ENCODE data around the gene ATP6V0E1.

DNA sequence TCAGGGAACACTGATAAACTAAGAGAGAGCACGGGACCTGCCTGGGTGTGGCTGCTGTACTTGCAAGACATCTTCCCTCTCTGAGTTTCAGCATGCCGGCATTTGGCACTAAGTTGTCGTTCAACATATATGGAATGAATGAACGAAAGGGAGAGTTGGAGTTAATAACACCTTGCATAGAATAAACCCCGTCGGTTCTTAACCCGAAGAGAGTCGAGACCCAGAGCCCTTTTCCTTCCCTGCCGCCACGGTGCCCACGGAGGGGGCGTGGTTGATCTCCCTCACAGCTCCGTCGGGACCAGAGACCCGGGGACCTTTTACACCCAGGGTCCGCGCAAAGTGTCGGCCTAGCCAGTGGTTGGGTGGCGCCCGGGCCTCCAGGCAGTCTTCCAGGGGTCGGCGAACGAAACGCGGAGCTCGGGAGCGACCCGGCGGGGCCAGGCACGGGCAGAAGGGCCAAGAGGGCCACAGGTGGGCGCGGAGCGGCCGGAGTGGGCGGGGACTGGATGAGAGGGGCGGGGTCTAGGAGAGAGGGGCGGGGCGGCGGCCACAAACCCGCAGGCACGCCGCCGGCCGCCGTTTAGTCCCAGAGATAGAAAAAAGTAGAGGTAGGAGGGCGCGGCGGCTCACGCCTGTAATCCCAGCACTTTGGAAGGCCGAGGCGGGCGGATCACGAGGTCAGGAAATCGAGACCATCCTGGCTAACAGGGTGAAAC lies 25.1 kb upstream of the ATP6V0E1 start:
- TF ChIP-seq, protein P1, sequence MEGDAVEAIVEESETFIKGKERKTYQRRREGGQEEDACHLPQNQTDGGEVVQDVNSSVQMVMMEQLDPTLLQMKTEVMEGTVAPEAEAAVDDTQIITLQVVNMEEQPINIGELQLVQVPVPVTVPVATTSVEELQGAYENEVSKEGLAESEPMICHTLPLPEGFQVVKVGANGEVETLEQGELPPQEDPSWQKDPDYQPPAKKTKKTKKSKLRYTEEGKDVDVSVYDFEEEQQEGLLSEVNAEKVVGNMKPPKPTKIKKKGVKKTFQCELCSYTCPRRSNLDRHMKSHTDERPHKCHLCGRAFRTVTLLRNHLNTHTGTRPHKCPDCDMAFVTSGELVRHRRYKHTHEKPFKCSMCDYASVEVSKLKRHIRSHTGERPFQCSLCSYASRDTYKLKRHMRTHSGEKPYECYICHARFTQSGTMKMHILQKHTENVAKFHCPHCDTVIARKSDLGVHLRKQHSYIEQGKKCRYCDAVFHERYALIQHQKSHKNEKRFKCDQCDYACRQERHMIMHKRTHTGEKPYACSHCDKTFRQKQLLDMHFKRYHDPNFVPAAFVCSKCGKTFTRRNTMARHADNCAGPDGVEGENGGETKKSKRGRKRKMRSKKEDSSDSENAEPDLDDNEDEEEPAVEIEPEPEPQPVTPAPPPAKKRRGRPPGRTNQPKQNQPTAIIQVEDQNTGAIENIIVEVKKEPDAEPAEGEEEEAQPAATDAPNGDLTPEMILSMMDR (IDR thresholded peaks at IDR 0.05), result no peak
- no peak for TF ChIP-seq POLR2A (IDR thresholded peaks at IDR 0.05)
